Right lobe of liver (tissue), 6 donors: ENCODE results near the gene HIF1A. TPM values are rescaled to one million over a fixed set of nuclear protein-coding genes. Genes with fewer than 3 reads are reported as not detected.
"Not testable (repeated sequence)": the region's sequence is repeated elsewhere in the genome, so short reads cannot be mapped to it uniquely, and the experiment has no call there.

Source experiments
- ATAC-seq, 4 donors: fragments of 200-7000 bp; cut with Tn5 transposase; one replicate each; pipeline ENCODE4 v1.9.1; 2020; ENCODE audit warnings: mild to moderate bottlenecking in 4 of 4, moderate library complexity in 4 of 4
- DNase-seq, 3 donors: peaks; one replicate each; pipeline ENCODE4 v3.0.0-alpha.2; 2020
- H3K27ac ChIP-seq, 3 donors: fragments of 200-600 bp; one replicate each; pipeline ENCODE4 v1.8.0; 2022
- H3K27me3 ChIP-seq, 2 donors: fragments of 200-600 bp; one replicate each; pipeline ENCODE4 v1.8.0; 2022
- H3K36me3 ChIP-seq, 4 donors: fragments of 200-600 bp; sonication (generic) in 1 of 4; one replicate each; pipeline versions ENCODE4 v1.5.1 to v1.8.0; 2017 to 2022; ENCODE audit warnings: control low read depth in 1 of 4
- H3K4me1 ChIP-seq, 4 donors: fragments of 200-600 bp; sonication (generic) in 1 of 4; one replicate each; pipeline versions ENCODE4 v1.5.1 to v1.8.0; 2017 to 2022; ENCODE audit warnings: control low read depth in 1 of 4
- H3K4me3 ChIP-seq, 3 donors: fragments of 200-600 bp; one replicate each; pipeline ENCODE4 v1.8.0; 2022
- H3K9me3 ChIP-seq, 4 donors: fragments of 200-600 bp; sonication (generic) in 1 of 4; one replicate each; pipeline versions ENCODE4 v1.5.1 to v1.8.0; 2017 to 2022; ENCODE audit warnings: control low read depth in 1 of 4
- POLR2A ChIP-seq: fragments of 450-650 bp; IDR thresholded peaks from one replicate; pipeline ENCODE4 v1.6.1; 2017; ENCODE audit warnings: antibody characterized with exemption, mild to moderate bottlenecking
- WGBS: methylation state at CpG from one replicate; pipeline ENCODE4 v1.1.6; 2018; ENCODE audit warnings: low coverage, low lambda C conversion rate; ENCODE audit not compliant: insufficient coverage; ENCODE audit errors: missing lambda C conversion rate; 5-methylcytosine and 5-hydroxymethylcytosine counted together
- intact Hi-C, 2 donors: fragments of 100-400 bp; cut with DNase I; formaldehyde crosslinking; loops; one replicate each; pipeline versions ENCODE4 v1.11.2 to v1.14.1; 2022
- total RNA-seq, 6 experiments: library from RNA; depleted of rRNA in 2 of 6; stranded (reverse); fragments of >200 nt in 2 of 6; fragmentation: NEBNext Ultra II Directional in 3 of 6; extraction: Animal tissue kit (Norgen Biotek cat#: 25700) in 3 of 6; gene quantifications; one replicate each; pipeline versions ENCODE4 v1.1.0 to v1.2.4, GENCODE V29; 2016 to 2023
- TF ChIP-seq, protein P1 (sequence below), 4 donors: fragments of 200-600 bp in 3 of 4; fragments of 450-650 bp in 1 of 4; IDR thresholded peaks; one replicate each; pipeline versions ENCODE4 v1.5.1 to v1.8.0; 2016 to 2022; ENCODE audit warnings: antibody characterized with exemption in 4 of 4, mild to moderate bottlenecking in 2 of 4
- donor health status: DM: no; HTN: yes; CAD: no.
- donor health status: DM: no; HTN: no; CAD: no.
- donor health status: DM: no; HTN: no; CAD: no.
- donor health status: DM: no; HTN: yes; CAD: no.
- donor health status: DM: no; HTN: yes; CAD: no.

Gene HIF1A
- total RNA-seq, 6 experiments from 2014 or later, result 15.9 to 117 (median 31.9) TPM

DNA sequence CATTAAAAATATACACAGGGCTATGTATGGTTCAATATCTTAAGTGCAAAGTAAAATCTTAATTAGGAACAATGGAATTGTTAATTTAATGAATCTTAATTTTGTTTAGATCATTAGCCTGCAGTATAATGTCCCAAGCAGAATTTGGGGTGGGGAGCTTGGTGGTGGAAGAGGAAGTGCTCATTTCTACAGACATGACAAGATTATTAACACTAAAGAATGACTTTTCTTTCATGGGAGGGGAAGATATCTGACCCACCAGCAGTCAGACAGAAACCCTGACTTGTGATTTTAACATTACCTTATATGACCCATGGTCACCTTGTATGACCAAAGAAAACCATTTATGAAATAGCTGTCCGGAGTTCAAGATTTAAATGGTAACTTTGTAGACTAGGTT, 41.3 kb upstream of the HIF1A start:
- no peaks in the 10 kb centered on the region for H3K36me3 ChIP-seq
- H3K4me3 ChIP-seq, result no peak overlapping the region
- no peaks in the 10 kb centered on the region for H3K4me1 ChIP-seq
- H3K27me3 ChIP-seq, result no peaks in the 10 kb centered on the region
- no peaks in the 10 kb centered on the region for H3K9me3 ChIP-seq
- H3K27ac ChIP-seq, result no peak overlapping the region
- DNase-seq, result no peak
- intact Hi-C loops, result no loop called here
- TF ChIP-seq, protein P1, sequence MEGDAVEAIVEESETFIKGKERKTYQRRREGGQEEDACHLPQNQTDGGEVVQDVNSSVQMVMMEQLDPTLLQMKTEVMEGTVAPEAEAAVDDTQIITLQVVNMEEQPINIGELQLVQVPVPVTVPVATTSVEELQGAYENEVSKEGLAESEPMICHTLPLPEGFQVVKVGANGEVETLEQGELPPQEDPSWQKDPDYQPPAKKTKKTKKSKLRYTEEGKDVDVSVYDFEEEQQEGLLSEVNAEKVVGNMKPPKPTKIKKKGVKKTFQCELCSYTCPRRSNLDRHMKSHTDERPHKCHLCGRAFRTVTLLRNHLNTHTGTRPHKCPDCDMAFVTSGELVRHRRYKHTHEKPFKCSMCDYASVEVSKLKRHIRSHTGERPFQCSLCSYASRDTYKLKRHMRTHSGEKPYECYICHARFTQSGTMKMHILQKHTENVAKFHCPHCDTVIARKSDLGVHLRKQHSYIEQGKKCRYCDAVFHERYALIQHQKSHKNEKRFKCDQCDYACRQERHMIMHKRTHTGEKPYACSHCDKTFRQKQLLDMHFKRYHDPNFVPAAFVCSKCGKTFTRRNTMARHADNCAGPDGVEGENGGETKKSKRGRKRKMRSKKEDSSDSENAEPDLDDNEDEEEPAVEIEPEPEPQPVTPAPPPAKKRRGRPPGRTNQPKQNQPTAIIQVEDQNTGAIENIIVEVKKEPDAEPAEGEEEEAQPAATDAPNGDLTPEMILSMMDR (IDR thresholded peaks at IDR 0.05), result no peak
- no peak for TF ChIP-seq POLR2A
- WGBS, result 44% methylated on average over 1 of the region's 1 CpG
- peak in 2 of 4 donors; percentile 38 to 50 for ATAC-seq

DNA sequence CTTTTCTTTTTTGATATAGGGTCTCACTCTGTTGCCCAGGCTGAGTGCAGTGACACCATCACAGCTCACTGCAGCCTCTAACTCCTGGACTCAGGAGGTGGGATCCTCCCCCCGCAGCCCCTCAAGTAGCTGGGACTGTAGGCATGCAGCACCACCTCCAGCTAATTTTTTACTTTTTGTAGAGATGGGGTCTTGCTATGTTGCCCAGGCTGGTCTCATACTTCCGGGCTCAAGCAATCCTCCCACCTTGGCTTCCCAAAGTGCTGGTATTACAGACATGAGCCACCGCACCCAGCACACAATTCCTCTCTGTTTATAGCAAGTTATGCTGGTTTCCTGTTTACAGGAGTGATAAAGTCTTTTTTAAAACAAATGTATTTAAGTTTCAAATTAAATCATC, 39.5 kb upstream of the HIF1A start:
- Histone ChIP-seq H3K27me3 (no peaks in the 10 kb centered on the region), H3K4me3 (no peak overlapping the region), H3K36me3 (no peaks in the 10 kb centered on the region), H3K27ac (no peak overlapping the region), H3K9me3 (no peaks in the 10 kb centered on the region), H3K4me1 (no peaks in the 10 kb centered on the region)
- DNase-seq (no peak), ATAC-seq (no peak)
- no peak for TF ChIP-seq POLR2A
- TF ChIP-seq, protein P1 (IDR thresholded peaks at IDR 0.05), result no peak
- 68% methylated on average over 3 of the region's 3 CpGs for WGBS
- intact Hi-C loops, result no loop called here

DNA sequence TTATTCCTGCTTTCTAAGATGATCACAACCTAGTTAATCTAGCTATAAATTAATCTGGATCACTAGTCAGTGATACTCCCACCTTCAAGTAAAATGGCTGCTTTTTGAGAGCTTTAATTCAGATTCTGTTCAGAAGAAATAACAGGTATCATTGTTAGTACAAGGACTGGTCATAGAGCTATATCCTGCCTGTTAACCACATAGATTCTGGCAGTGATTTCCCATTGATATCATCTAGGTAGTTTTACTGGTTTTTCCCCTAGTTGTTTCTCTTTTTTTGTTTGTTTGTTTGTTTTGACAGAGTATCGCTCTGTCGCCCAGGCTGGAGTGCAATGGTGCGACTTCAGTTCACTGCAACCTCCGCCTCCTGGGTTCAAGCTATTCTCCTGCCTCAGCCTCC, 39.0 kb upstream of the HIF1A start:
- H3K27ac ChIP-seq, result no peak overlapping the region
- H3K9me3 ChIP-seq, result no peaks in the 10 kb centered on the region
- intact Hi-C loops, result no loop called here
- TF ChIP-seq, protein P1 (IDR thresholded peaks at IDR 0.05), result no peak
- no peaks in the 10 kb centered on the region for H3K27me3 ChIP-seq
- H3K36me3 ChIP-seq, result no peaks in the 10 kb centered on the region
- no peak overlapping the region for H3K4me3 ChIP-seq
- DNase-seq, result no peak
- no peaks in the 10 kb centered on the region for H3K4me1 ChIP-seq
- 93% methylated on average over 4 of the region's 4 CpGs for WGBS
- ATAC-seq, result no peak

DNA sequence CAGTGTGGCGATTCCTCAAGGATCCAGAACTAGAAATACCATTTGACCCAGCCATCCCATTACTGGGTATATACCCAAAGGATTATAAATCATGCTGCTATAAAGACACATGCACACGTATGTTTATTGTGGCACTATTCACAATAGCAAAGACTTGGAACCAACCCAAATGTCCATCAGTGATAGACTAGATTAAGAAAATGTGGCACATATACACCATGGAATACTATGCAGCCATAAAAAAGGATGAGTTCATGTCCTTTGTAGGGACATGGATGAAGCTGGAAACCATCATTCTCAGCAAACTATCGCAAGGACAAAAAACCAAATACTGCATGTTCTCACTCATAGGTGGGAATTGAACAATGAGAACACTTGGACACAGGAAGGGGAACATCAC, 37.2 kb upstream of the HIF1A start:
- H3K9me3 ChIP-seq, H3K36me3 ChIP-seq, H3K4me3 ChIP-seq, H3K27ac ChIP-seq, H3K27me3 ChIP-seq, intact Hi-C loops, DNase-seq, H3K4me1 ChIP-seq, ATAC-seq: not testable (repeated sequence)
- WGBS, result 100% methylated on average over 2 of the region's 3 CpGs

DNA sequence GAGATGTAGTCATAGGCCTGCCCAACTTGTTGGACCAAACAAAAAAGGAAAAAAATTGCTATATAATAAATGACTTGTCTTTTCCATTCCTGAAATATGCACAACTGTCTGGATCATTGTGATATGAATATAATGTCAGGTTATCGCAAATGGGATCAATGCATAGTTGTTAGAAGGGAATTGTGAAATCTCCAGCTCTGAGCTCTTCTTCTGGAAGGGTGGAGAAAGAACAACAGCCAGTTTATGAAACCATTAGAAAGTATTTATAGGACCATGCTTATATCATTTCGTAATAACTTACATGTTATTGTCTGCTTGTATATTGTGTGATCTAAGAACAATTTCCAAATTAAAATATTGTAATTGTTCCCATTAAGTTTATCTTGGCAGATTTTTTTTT, 35.7 kb upstream of the HIF1A start:
- intact Hi-C loops, result no loop called here
- H3K27me3 ChIP-seq, result no peaks in the 10 kb centered on the region
- H3K9me3 ChIP-seq, result no peaks in the 10 kb centered on the region
- no peaks in the 10 kb centered on the region for H3K4me1 ChIP-seq
- TF ChIP-seq, protein P1 (IDR thresholded peaks at IDR 0.05), result no peak
- no peak for TF ChIP-seq POLR2A
- no peaks in the 10 kb centered on the region for H3K36me3 ChIP-seq
- WGBS, result 84% methylated on average over 2 of the region's 2 CpGs
- DNase-seq (no peak), ATAC-seq (no peak)
- H3K27ac ChIP-seq, result no peak overlapping the region
- no peak overlapping the region for H3K4me3 ChIP-seq
